GM19043 (cell line): ENCODE results near the gene LRRC61.

Experiments
- ATAC-seq: cut with Tn5 transposase; IDR thresholded peaks from one replicate; pipeline ENCODE4 v1.9.1; 2021; ENCODE audit warnings: low read depth; ENCODE audit not compliant: unreplicated experiment

The LRRC61 gene

GRCh38 chr7:150346922-150347321 lies 23.8 kb downstream of the LRRC61 start:
- ATAC-seq = no peak

- ATAC-seq = no peak
Observed at GRCh38 chr7:150351587-150352194, 28.5 kb downstream of the LRRC61 start.

GRCh38 chr7:150355666-150356059 lies 32.5 kb downstream of the LRRC61 start:
- ATAC-seq = no peak

- ATAC-seq = no peak
Observed at GRCh38 chr7:150356265-150356897, 33.2 kb downstream of the LRRC61 start.

GRCh38 chr7:150357270-150357669 lies 34.1 kb downstream of the LRRC61 start:
- ATAC-seq = no peak

GRCh38 chr7:150357771-150358427 lies 34.7 kb downstream of the LRRC61 start:
- ATAC-seq = no peak

GRCh38 chr7:150358433-150358832 lies 35.3 kb downstream of the LRRC61 start:
- ATAC-seq = no peak

- no peak for ATAC-seq
Observed at GRCh38 chr7:150358988-150359621, 36.0 kb downstream of the LRRC61 start.

- ATAC-seq = no peak
Observed at GRCh38 chr7:150359622-150360362, 36.6 kb downstream of the LRRC61 start.

- ATAC-seq = no peak
Observed at GRCh38 chr7:150360363-150361058, 37.4 kb downstream of the LRRC61 start.

GRCh38 chr7:150361402-150361801 lies 38.2 kb downstream of the LRRC61 start:
- no peak for ATAC-seq

GRCh38 chr7:150361807-150362621 lies 38.9 kb downstream of the LRRC61 start:
- no peak for ATAC-seq

- no peak for ATAC-seq
Observed at GRCh38 chr7:150363370-150363769, 40.2 kb downstream of the LRRC61 start.

GRCh38 chr7:150363872-150364271 lies 40.7 kb downstream of the LRRC61 start:
- ATAC-seq = peak; percentile 32

- ATAC-seq = no peak
Observed at GRCh38 chr7:150365194-150365593, 42.0 kb downstream of the LRRC61 start.

- ATAC-seq = no peak
Observed at GRCh38 chr7:150365673-150366398, 42.7 kb downstream of the LRRC61 start.

GRCh38 chr7:150367677-150368095 lies 44.5 kb downstream of the LRRC61 start:
- no peak for ATAC-seq

- peak; percentile 46 for ATAC-seq
Observed at GRCh38 chr7:150368096-150368883, 45.1 kb downstream of the LRRC61 start, which contains the start of gene REPIN1. Gene REPIN1, plus strand, starts transcription at chr7:150368822. Its CDS starts 890 bp downstream, at chr7:150369712.
